GM19099 (cell line): ENCODE measurements around the gene CHCHD10.

Experiments
- POLR2A ChIP-seq: IDR thresholded peaks from 3 replicates; pipeline ENCODE4 v1.6.1; 2011; ENCODE audit warnings: low read depth; ENCODE audit not compliant: insufficient read length; ENCODE audit errors: extremely low read depth

Gene CHCHD10

DNA sequence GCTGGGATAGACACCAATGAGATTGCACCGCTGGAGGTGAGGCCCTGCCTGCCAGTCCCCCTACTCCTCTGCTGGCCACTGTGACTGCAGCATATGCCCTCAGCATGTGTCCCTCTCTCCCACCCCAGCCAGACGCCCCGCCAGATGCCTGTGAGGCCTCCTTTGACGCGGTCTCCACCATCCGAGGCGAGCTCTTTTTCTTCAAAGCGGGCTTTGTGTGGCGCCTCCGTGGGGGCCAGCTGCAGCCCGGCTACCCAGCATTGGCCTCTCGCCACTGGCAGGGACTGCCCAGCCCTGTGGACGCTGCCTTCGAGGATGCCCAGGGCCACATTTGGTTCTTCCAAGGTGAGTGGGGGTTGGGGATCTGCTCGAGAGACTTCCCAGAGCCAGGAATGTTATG, 13.3 kb upstream of the CHCHD10 start:
- TF ChIP-seq POLR2A, result no peak

DNA sequence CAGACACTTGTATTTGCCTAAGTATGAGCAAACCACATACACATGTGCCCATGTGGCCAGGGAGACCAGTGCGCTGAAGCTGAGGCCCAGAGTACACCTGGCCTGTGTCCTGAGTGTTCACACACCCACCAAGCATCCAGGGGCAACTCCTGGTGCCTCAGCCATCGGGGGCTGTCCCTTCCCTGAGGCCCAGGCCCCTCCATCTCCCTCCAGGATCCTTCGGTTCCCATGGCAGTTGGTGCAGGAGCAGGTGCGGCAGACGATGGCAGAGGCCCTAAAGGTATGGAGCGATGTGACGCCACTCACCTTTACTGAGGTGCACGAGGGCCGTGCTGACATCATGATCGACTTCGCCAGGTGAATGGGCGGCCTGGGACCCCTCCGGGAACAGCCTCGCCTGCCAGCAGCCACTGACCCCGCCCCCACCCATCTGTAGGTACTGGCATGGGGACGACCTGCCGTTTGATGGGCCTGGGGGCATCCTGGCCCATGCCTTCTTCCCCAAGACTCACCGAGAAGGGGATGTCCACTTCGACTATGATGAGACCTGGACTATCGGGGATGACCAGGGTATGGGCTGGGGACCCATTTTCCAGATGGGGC, 12.5 kb upstream of the CHCHD10 start:
- TF ChIP-seq POLR2A, result no peak

DNA sequence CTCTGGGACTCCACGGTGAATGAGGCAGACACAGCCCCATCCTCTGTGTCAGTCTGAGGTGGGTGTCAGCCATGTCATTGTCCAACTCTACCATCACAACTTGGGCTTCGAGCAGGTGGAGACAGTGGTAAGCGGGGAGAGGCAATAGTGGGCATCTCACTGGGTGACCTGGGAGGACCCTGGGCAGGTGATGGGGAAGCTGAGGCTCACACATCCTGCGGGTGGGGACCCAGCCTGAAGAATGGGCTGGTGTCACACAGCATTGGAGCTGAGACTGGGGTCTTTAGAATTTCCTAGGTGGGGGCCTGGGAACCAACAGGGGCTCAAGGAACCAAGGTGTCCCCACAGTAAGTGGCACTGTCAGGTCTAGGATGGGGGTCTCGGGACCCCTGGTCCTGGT, 12.0 kb upstream of the CHCHD10 start:
- TF ChIP-seq POLR2A, result no peak

DNA sequence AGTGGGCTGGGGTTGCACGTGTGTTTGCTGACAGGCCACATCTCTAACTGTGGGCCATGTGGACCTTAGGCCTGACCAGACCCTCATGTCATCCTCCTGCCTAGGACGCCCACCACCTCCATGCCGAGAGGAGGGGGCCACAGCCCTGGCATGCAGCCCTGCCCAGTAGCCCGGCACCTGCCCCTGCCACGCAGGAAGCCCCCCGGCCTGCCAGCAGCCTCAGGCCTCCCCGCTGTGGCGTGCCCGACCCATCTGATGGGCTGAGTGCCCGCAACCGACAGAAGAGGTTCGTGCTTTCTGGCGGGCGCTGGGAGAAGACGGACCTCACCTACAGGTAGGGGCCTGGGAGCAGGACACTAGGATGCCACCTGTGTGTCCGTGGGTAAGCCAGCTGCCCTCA, 11.3 kb upstream of the CHCHD10 start:
- TF ChIP-seq POLR2A, result no peak

DNA sequence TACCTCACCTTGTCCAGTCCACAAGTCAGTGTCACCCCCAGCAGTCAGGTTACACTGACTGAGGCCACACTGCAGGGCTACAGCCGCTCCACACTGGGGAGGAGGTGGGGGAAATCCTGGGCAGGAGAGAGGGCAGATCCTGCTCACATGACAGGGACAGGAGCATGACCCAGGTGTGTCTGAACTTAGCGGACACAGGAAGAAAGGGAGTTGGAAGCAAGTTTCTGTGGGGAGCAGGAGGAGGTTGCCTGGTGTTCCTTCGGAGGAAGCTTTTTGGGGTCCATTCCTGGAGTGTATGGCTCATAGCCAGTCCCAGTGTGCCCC, 10.8 kb upstream of the CHCHD10 start:
- TF ChIP-seq POLR2A, result no peak

DNA sequence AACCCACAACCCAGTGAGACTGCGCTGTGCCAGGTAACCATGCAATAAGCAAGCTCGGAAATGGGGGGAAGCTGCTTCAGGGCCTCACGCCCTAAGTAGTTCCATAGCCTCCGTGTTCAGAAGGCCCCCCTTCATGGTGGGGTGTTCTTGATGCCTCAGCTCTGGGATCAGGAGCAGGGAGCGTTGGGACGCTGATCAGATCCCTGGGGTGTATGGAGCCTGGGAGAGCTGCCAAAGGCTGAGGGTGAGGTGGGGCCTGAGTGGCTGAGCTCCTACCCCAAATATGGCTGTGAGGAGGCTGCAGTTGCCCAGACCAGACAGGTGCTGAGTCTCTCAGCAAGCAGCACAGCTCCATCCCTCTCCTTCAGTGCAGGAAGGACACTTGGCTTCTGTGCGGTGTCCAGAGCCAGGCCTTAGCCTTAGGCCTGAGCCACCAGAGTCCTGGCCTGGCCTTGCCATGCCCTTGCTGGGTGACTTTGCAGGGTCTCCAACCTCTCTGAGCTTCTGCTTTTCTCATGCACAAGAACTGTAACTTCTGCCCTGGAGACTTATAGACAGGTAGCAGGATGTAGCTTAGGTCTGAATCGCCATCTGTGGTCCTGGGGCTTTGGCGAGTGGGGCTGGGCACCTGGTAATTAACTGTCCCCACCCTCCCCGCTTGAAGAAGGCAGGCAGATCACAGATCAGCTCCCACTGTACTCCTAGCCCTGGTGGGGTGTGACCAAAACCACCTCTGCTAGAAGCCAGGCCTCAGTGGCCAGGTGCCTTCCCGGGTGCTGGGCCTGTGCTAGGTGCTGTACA, 10.2 kb upstream of the CHCHD10 start:
- no peak for TF ChIP-seq POLR2A

DNA sequence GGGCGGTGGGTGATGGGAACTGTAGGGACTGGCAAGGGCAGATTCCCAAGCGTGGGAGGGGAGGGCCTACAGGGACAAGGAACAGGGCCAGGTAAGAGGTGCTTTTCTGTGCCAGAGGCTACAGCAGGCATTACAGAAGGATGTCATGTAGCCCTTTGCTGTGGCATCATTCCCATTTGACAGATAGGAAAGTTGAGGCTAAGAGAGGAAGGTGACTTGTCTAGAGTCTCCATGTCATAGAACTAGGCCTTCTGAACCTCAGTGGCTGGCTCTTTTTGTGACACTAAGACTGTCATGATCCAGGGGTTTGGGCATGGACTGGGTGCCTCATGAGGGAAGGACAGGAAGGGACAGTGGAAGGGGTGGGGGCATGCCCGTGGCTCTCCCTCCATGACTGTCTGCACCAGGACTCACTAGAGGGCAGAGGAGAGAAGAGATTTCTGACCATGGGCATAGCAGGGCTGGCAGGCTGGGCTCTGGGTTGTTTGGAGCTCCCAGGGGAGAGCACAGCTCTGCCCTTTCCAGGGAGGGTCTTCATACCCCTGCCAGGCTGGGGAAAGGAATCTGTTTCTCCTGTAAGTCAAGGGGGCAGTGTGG, 8.1 kb upstream of the CHCHD10 start:
- TF ChIP-seq POLR2A, result no peak

DNA sequence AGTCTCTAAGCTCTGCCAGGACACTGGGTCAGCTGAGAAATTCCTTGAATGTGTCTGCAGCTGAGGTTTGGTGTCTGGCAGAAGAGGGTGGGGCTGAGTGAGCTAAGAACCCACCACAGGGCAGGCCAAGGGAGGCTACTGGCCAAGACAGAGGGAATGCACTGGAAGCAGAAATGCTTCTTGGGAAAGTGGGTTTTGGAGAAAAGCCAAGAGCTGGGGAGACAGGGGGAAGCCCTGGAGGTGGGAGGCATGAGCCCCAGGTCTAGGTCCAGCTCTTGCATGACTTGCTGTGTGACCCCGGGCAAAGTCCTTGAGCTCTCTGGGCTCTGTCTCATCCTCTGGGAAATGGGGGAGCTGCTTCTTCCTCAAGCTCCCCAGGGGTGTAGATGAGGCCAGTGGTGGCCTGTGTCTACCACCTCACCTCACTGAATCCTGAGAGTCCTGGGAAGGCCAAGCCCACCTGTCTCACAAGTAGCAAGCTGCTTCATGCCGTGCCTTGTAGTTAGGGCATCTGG, 7.2 kb upstream of the CHCHD10 start:
- no peak for TF ChIP-seq POLR2A

DNA sequence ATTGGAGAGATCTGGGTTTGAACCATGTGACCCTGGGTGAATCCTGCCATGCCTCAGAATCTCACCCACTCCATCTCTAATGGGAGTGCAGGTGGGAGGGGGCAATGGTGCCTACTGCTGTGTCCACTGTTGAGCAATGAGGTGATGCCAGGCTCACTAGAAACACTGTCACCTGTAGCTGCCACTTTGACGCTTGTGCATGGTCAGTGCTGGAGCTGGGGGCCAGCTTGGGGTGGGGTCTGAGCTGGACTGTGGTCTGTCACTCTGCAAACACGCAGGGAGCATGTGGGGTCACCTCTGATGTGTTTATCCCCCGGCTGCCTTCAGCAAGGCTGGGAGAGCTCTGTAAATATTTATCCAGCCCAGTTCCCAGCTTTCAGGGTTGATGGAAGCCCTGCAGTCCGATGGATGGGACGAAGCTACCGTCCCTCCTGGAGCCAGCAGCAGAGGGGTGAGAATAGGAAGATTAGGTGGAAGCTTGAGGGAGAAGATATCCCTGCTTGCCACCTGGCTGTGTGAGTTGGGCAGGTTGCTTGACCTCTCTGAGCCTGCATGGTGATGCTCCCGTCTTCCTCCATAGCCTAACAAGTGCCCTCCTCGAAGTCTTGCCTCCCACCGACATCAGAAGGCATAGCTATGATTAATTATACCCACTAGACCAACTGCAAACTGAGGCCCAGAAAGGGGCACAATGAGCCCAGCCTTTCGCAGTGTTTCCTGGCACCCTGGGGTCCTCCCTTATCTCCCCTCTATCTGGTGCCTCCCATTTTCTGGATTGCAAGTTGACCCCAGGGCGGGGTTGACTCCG, 6.5 kb upstream of the CHCHD10 start:
- TF ChIP-seq POLR2A, result no peak

DNA sequence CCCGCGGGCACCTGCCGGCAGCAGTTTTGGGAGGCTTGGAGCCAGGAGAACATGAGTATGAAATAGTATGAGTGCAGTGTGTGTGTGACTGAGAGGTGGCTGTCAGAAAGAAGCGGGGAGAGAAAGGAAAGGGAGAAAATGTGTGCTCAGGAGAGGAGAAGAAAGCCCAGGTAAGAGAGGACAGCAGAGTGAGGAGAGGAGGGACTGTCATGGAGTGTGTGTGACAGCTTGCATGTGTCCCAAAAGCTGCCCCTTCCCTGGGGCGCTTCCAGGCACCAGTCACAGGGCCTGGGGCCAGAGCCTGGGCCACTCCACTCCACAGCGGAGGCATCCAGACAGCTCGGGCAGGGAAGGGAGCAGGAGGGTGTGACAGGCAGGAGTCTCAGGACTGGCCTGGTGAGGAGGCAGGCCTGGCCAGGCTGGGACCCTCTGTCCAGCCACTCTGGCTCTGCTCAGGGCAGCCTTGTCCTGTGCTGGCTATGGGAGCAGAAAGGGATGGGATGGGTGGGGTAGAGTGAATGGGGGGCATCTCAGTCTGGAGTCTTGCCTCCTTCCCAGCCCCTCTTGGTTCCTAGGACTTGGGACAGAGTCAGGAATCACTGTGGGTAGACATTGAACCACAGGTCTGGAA, 5.8 kb upstream of the CHCHD10 start:
- TF ChIP-seq POLR2A, result no peak

DNA sequence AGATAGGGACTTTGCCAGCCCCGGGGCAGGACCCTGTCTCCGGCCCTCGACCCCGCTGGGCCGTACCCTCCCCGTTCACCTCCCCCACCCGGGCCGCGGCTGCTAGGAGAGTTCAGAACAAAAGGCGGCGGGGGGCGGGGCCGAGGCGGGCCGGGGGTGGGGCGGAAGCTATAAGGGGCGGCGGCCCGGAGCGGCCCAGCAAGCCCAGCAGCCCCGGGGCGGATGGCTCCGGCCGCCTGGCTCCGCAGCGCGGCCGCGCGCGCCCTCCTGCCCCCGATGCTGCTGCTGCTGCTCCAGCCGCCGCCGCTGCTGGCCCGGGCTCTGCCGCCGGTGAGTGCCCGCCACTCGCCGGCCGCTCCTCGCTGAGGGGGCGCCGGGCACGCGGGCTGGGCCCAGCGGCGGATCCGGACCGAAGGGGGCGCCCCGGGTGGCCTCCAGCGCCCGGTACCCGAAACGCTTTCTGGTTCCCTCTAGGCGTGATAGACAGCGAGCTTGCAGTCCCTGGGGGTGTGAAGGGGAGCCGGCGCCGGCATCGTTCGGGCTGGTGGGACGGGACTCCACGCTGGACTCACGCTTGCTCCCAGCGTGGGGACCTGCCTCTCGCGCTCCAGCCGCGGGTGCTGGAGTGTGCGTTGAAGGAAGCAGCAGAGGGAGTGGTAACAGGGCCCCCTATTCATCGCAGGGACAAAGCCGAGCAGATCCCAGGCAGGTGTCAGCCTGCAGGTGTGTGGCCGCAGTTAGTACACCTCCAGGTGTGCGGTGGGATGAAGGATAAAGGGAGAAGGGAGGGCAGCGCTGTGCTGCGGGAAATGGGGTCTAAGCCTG, 5.1 kb upstream of the CHCHD10 start, which contains the start of gene MMP11:
MMP11 (plus strand) TSS at position 201 of the 825 bp plus-strand sequence; CDS start at position 223, 22 bp downstream.
- TF ChIP-seq POLR2A, result no peak

DNA sequence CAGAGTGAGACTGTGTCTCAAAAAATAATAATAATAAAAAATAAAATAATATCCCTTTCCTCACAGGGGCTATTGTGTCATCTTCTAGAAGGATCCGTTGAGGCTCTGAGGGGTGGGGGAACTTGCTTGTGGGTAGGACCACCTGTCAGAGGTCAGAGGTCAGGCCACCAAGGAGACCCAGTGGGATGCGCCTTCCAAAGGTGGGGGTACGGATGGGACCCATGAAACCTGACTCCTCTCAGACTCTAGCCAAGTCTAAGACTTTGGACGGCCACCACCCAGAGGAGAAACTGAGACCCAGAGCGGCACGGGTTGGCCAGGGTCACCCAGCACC, 4.5 kb upstream of the CHCHD10 start:
- TF ChIP-seq POLR2A, result no peak

DNA sequence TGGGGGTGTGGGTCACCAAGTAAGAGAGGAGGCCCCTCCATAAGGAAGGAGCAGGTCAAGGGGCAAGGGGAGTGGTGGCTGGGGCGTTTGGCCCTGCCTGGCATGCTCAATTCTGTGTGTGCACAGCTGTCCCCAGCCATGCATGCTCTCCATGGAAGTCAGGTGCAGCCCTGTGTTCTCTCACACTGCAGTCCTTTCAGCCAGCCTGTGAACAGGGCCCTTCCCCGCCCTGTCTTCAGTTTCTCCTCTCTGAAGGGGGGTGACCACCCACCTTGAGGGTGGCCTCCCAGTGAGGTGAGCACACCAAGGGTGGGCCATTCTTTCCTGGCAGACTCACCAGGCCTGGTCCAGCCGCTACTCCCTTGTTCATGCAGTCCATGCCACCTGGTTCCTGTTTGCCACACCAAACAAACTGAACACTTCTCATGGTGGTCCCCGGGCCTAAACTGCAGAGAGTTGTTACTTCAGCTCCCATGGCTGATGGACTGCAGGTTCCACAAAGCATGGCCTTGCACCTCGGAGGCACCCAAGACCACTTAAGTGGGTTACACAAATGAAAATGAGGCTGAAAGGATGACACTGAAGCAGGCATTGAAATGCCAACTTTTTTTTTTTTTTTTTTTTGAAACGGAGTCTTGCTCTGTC, 1.7 kb upstream of the CHCHD10 start:
- no peak for TF ChIP-seq POLR2A

DNA sequence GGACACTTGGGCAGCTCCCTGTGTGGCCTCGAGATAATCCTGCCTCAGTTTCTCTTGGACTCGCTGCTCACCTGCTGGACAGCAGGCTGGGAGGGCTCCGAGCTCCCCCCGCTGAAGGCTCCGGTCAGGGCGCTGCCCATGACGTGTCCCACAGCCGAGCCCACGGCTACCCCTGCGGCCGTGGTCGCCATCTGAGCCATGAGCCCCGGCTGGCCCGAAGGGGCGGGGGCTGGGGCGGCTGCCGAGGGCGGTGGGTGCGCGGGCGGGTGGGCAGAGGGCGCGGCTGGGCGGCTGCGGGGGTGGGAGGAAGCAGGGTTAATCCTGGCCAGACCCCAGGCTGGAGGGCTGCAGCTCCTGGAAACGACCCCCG, 484 bp downstream of the CHCHD10 start:
- TF ChIP-seq POLR2A, result no peak
